Measurements from ENCODE around the gene ACOX1. TPM values are rescaled to one million over a fixed set of nuclear protein-coding genes. Genes with fewer than 3 reads are reported as not detected.

Gene ACOX1
- polyA plus RNA-seq, 1 donor (not counting 4 experiments of a cell fraction or from before 2014, with no cell fraction given) = 31.8 TPM

- H3K4me2 ChIP-seq (ENCODE audit: control insufficient read depth, extremely low read depth, insufficient read depth, low read depth, low read length) = no peak overlapping the region
- DNase-seq (ENCODE audit: low read depth, low spot score) (no peak), FAIRE-seq (no peak)
- H3K9me1 ChIP-seq (ENCODE audit: control insufficient read depth, extremely low read depth, insufficient read depth, low read length) = no peaks in the 10 kb centered on the region
- no peak for TF ChIP-seq CTCF (optimal IDR thresholded peaks at IDR 0.05 in 1 of 3, IDR thresholded peaks at IDR 0.05 in 1 of 3, conservative IDR thresholded peaks at IDR 0.05 in 1 of 3; ENCODE audit: extremely low read depth in 1 of 3, insufficient read depth in 2 of 3, low read length in 3 of 3)
- no peak for TF ChIP-seq EZH2 (IDR thresholded peaks at IDR 0.05; ENCODE audit: low read length)
- H3K27ac ChIP-seq (ENCODE audit: control insufficient read depth, insufficient read depth, low read length) = no peak overlapping the region
- dilution Hi-C loops (cut with MboI; ENCODE audit: extremely low pct_ligation_motif_present, low sequenced_read_pairs) = no loop called here
- no peaks in the 10 kb centered on the region for H3K9me3 ChIP-seq (ENCODE audit: control insufficient read depth, low read depth, low read length)
- no peaks in the 10 kb centered on the region for H3K27me3 ChIP-seq (ENCODE audit: control insufficient read depth, extremely low read depth, insufficient read depth, low read length)
- no peak overlapping the region for H2AFZ ChIP-seq (ENCODE audit: control insufficient read depth, low read length)
- peaks cover 3% of the 10 kb centered on the region for H3K4me1 ChIP-seq (ENCODE audit: control insufficient read depth, extremely low read depth, insufficient read depth, low read length)
- no peaks in the 10 kb centered on the region for H3K36me3 ChIP-seq (ENCODE audit: control insufficient read depth in 2 of 2, extremely low read depth in 1 of 2, insufficient read depth in 2 of 2, low read length in 2 of 2)
- H3K4me3 ChIP-seq (ENCODE audit: control insufficient read depth in 2 of 3, extremely low read depth in 1 of 3, insufficient read depth in 2 of 3, low read depth in 1 of 3, low read length in 3 of 3) = no peak overlapping the region
- no peaks in the 10 kb centered on the region for H4K20me1 ChIP-seq (ENCODE audit: control insufficient read depth, extremely low read depth, insufficient read depth, low read length)
- no peak overlapping the region for H3K9ac ChIP-seq (ENCODE audit: control insufficient read depth, extremely low read depth, insufficient read depth, low read length)
- no peaks in the 10 kb centered on the region for H3K79me2 ChIP-seq (ENCODE audit: control insufficient read depth, insufficient read depth, low read length)
These were observed 46.1 kb downstream of the ACOX1 start for GRCh38 chr17:75932852-75933251.

- no peak for FAIRE-seq
- Histone ChIP-seq H3K27ac (ENCODE audit: control insufficient read depth, insufficient read depth, low read length) (no peak overlapping the region), H3K4me3 (ENCODE audit: control insufficient read depth in 2 of 3, extremely low read depth in 1 of 3, insufficient read depth in 2 of 3, low read depth in 1 of 3, low read length in 3 of 3) (no peak overlapping the region), H2AFZ (ENCODE audit: control insufficient read depth, low read length) (no peak overlapping the region), H3K79me2 (ENCODE audit: control insufficient read depth, insufficient read depth, low read length) (no peaks in the 10 kb centered on the region), H3K4me2 (ENCODE audit: control insufficient read depth, extremely low read depth, insufficient read depth, low read depth, low read length) (no peak overlapping the region), H3K27me3 (ENCODE audit: control insufficient read depth, extremely low read depth, insufficient read depth, low read length) (no peaks in the 10 kb centered on the region), H3K9me1 (ENCODE audit: control insufficient read depth, extremely low read depth, insufficient read depth, low read length) (no peaks in the 10 kb centered on the region), H3K36me3 (ENCODE audit: control insufficient read depth in 2 of 2, extremely low read depth in 1 of 2, insufficient read depth in 2 of 2, low read length in 2 of 2) (no peaks in the 10 kb centered on the region), H3K9me3 (ENCODE audit: control insufficient read depth, low read depth, low read length) (no peaks in the 10 kb centered on the region), H3K4me1 (ENCODE audit: control insufficient read depth, extremely low read depth, insufficient read depth, low read length) (peaks cover 15% of the 10 kb centered on the region), H3K9ac (ENCODE audit: control insufficient read depth, extremely low read depth, insufficient read depth, low read length) (no peak overlapping the region), H4K20me1 (ENCODE audit: control insufficient read depth, extremely low read depth, insufficient read depth, low read length) (no peaks in the 10 kb centered on the region)
- dilution Hi-C loops (cut with MboI; ENCODE audit: extremely low pct_ligation_motif_present, low sequenced_read_pairs) = no loop called here
- TF ChIP-seq CTCF (optimal IDR thresholded peaks at IDR 0.05 in 1 of 3, IDR thresholded peaks at IDR 0.05 in 1 of 3, conservative IDR thresholded peaks at IDR 0.05 in 1 of 3; ENCODE audit: extremely low read depth in 1 of 3, insufficient read depth in 2 of 3, low read length in 3 of 3) (no peak), EZH2 (IDR thresholded peaks at IDR 0.05; ENCODE audit: low read length) (no peak)
- DNase-seq (ENCODE audit: low read depth, low spot score) = no peak
These were observed 47.9 kb downstream of the ACOX1 start for GRCh38 chr17:75931062-75931461.
